ENCODE data around the gene OR5K1.
A peak's percentile ranks its signal among the peaks of the same experiment; 100 is the strongest.

The OR5K1 gene

DNA sequence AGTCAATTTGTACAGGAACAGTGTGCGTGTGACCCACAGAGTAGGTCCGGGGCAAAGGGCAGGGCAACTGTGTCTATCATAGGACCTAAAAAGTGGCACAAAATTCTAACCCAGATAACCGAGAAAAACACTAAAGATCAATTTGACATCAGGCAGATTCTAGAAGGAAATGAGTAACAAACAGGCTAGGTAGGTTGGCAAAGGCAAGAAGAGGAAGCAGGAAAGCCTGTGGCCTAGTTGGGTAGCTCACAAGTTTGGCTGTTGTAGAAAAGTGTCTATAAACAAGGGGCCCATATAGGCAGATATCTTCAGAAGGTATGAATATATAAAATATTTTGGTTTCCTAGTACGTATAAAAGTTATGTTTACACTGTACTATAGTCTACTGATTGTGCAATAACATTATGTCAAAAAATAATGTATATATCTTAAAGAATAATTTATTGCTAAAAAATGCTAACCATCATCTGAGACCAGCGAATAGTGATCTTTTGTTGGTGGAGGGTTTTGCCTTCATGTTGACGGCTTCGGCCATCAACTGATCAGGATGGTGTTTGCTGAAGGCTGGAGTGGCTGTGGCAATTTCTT, 13.3 kb upstream of the OR5K1 start:
- Histone ChIP-seq H3K4me1 (ENCODE audit: control insufficient read depth, low read depth, low read length) (no peaks in the 10 kb centered on the region), H3K4ac (ENCODE audit: low read depth, low read length) (no peak overlapping the region), H4K5ac (ENCODE audit: low read length) (no peak overlapping the region), H4K8ac (ENCODE audit: low read depth, low read length) (no peak overlapping the region), H2AK5ac (ENCODE audit: low read length) (no peak overlapping the region), H3K27ac (ENCODE audit: low read depth, low read length) (no peak overlapping the region), H3K9ac (ENCODE audit: low read length) (no peak overlapping the region), H2BK120ac (ENCODE audit: low read depth, low read length) (no peak overlapping the region), H3K79me2 (ENCODE audit: control insufficient read depth, insufficient read depth, low read length) (no peaks in the 10 kb centered on the region), H3K79me1 (ENCODE audit: low read length) (no peaks in the 10 kb centered on the region), H3K56ac (ENCODE audit: low read length) (no peak overlapping the region), H3K27me3 (ENCODE audit: insufficient read depth, low read length, poor library complexity) (no peaks in the 10 kb centered on the region), H2BK5ac (ENCODE audit: low read length) (no peak overlapping the region), H3K4me3 (ENCODE audit: low read length) (no peak overlapping the region), H2BK15ac (replicated peaks; ENCODE audit: low read depth) (no peak overlapping the region), H3K18ac (ENCODE audit: low read length) (no peak overlapping the region), H3K36me3 (ENCODE audit: control insufficient read depth, insufficient read depth, low read length) (no peaks in the 10 kb centered on the region), H3K23ac (ENCODE audit: low read length) (no peak overlapping the region), H3K4me2 (ENCODE audit: low read length) (no peak overlapping the region)
- no peak for DNase-seq
- no CpG with 5 or more reads among the region's 7 CpGs for WGBS (ENCODE audit: extremely low coverage, insufficient coverage, low lambda C conversion rate)

- Histone ChIP-seq H4K5ac (ENCODE audit: low read length) (no peak overlapping the region), H3K36me3 (ENCODE audit: control insufficient read depth, insufficient read depth, low read length) (no peaks in the 10 kb centered on the region), H3K4me2 (ENCODE audit: low read length) (no peak overlapping the region), H3K27ac (ENCODE audit: low read depth, low read length) (no peak overlapping the region), H3K56ac (ENCODE audit: low read length) (no peak overlapping the region), H3K23ac (ENCODE audit: low read length) (no peak overlapping the region), H3K79me2 (ENCODE audit: control insufficient read depth, insufficient read depth, low read length) (no peaks in the 10 kb centered on the region), H3K4me3 (ENCODE audit: low read length) (no peak overlapping the region), H2BK5ac (ENCODE audit: low read length) (no peak overlapping the region), H3K27me3 (ENCODE audit: insufficient read depth, low read length, poor library complexity) (no peaks in the 10 kb centered on the region), H2AK5ac (ENCODE audit: low read length) (no peak overlapping the region), H4K8ac (ENCODE audit: low read depth, low read length) (no peak overlapping the region), H3K18ac (ENCODE audit: low read length) (no peak overlapping the region), H3K79me1 (ENCODE audit: low read length) (no peaks in the 10 kb centered on the region), H2BK15ac (replicated peaks; ENCODE audit: low read depth) (no peak overlapping the region), H3K4me1 (ENCODE audit: control insufficient read depth, low read depth, low read length) (no peaks in the 10 kb centered on the region), H3K9ac (ENCODE audit: low read length) (no peak overlapping the region), H3K4ac (ENCODE audit: low read depth, low read length) (no peak overlapping the region), H2BK120ac (ENCODE audit: low read depth, low read length) (no peak overlapping the region)
- WGBS (ENCODE audit: extremely low coverage, insufficient coverage, low lambda C conversion rate): no CpG with 5 or more reads among the region's 4 CpGs
- DNase-seq: no peak
These were observed 12.6 kb upstream of the OR5K1 start for GRCh38 chr3:98450372-98450771.

- no peak overlapping the region for H2BK5ac ChIP-seq (ENCODE audit: low read length)
- H3K27ac ChIP-seq (ENCODE audit: low read depth, low read length): no peak overlapping the region
- no peaks in the 10 kb centered on the region for H3K79me2 ChIP-seq (ENCODE audit: control insufficient read depth, insufficient read depth, low read length)
- H4K5ac ChIP-seq (ENCODE audit: low read length): no peak overlapping the region
- no peak overlapping the region for H3K56ac ChIP-seq (ENCODE audit: low read length)
- H3K18ac ChIP-seq (ENCODE audit: low read length): no peak overlapping the region
- no peak overlapping the region for H3K4ac ChIP-seq (ENCODE audit: low read depth, low read length)
- H2AK5ac ChIP-seq (ENCODE audit: low read length): no peak overlapping the region
- no peaks in the 10 kb centered on the region for H3K4me1 ChIP-seq (ENCODE audit: control insufficient read depth, low read depth, low read length)
- no peak overlapping the region for H4K8ac ChIP-seq (ENCODE audit: low read depth, low read length)
- no peaks in the 10 kb centered on the region for H3K79me1 ChIP-seq (ENCODE audit: low read length)
- H3K36me3 ChIP-seq (ENCODE audit: control insufficient read depth, insufficient read depth, low read length): no peaks in the 10 kb centered on the region
- no peaks in the 10 kb centered on the region for H3K27me3 ChIP-seq (ENCODE audit: insufficient read depth, low read length, poor library complexity)
- H3K23ac ChIP-seq (ENCODE audit: low read length): no peak overlapping the region
- H3K9ac ChIP-seq (ENCODE audit: low read length): no peak overlapping the region
- H3K4me2 ChIP-seq (ENCODE audit: low read length): no peak overlapping the region
- no peak overlapping the region for H2BK120ac ChIP-seq (ENCODE audit: low read depth, low read length)
- no peak overlapping the region for H3K4me3 ChIP-seq (ENCODE audit: low read length)
- DNase-seq: no peak
- H2BK15ac ChIP-seq (replicated peaks; ENCODE audit: low read depth): no peak overlapping the region
These were observed 9.2 kb upstream of the OR5K1 start for GRCh38 chr3:98453827-98454226.

DNA sequence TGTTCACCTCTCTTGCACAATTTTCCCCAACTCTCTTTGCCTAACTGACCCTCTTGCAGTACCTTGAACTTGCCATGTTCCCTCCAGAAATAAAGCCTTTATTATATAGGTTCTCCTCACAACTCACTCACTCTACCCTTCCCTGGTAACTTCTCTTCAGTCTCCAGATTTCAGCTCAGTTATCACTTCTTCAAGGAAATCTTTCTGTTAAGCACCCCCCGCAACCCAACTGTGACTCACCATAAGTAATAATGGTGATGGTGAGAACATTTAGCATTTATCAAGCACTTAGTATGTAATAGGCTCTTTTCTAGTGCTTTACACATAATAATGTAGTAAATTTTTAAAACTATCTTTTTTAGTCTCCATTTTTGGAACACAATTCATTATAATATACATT, 8.1 kb upstream of the OR5K1 start:
- Histone ChIP-seq H3K4me2 (ENCODE audit: low read length) (no peak overlapping the region), H3K4ac (ENCODE audit: low read depth, low read length) (no peak overlapping the region), H3K23ac (ENCODE audit: low read length) (no peak overlapping the region), H3K79me2 (ENCODE audit: control insufficient read depth, insufficient read depth, low read length) (no peaks in the 10 kb centered on the region), H3K27me3 (ENCODE audit: insufficient read depth, low read length, poor library complexity) (no peaks in the 10 kb centered on the region), H4K5ac (ENCODE audit: low read length) (no peak overlapping the region), H3K79me1 (ENCODE audit: low read length) (no peaks in the 10 kb centered on the region), H3K4me1 (ENCODE audit: control insufficient read depth, low read depth, low read length) (no peaks in the 10 kb centered on the region), H2BK120ac (ENCODE audit: low read depth, low read length) (no peak overlapping the region), H2AK5ac (ENCODE audit: low read length) (no peak overlapping the region), H4K8ac (ENCODE audit: low read depth, low read length) (no peak overlapping the region), H3K18ac (ENCODE audit: low read length) (no peak overlapping the region), H3K4me3 (ENCODE audit: low read length) (no peak overlapping the region), H3K27ac (ENCODE audit: low read depth, low read length) (no peak overlapping the region), H2BK5ac (ENCODE audit: low read length) (no peak overlapping the region), H3K9ac (ENCODE audit: low read length) (no peak overlapping the region), H2BK15ac (replicated peaks; ENCODE audit: low read depth) (no peak overlapping the region), H3K56ac (ENCODE audit: low read length) (no peak overlapping the region), H3K36me3 (ENCODE audit: control insufficient read depth, insufficient read depth, low read length) (no peaks in the 10 kb centered on the region)
- DNase-seq: no peak
- no CpG with 5 or more reads among the region's 1 CpG for WGBS (ENCODE audit: extremely low coverage, insufficient coverage, low lambda C conversion rate)

GRCh38 chr3:98457543-98457942, 5.5 kb upstream of the OR5K1 start:
- H2BK5ac ChIP-seq (ENCODE audit: low read length): no peak overlapping the region
- H3K4ac ChIP-seq (ENCODE audit: low read depth, low read length): no peak overlapping the region
- H2AK5ac ChIP-seq (ENCODE audit: low read length): no peak overlapping the region
- no peaks in the 10 kb centered on the region for H3K79me1 ChIP-seq (ENCODE audit: low read length)
- no peaks in the 10 kb centered on the region for H3K36me3 ChIP-seq (ENCODE audit: control insufficient read depth, insufficient read depth, low read length)
- H3K27ac ChIP-seq (ENCODE audit: low read depth, low read length): no peak overlapping the region
- no peaks in the 10 kb centered on the region for H3K27me3 ChIP-seq (ENCODE audit: insufficient read depth, low read length, poor library complexity)
- H3K23ac ChIP-seq (ENCODE audit: low read length): no peak overlapping the region
- no peak overlapping the region for H4K8ac ChIP-seq (ENCODE audit: low read depth, low read length)
- DNase-seq: peak; percentile 7
- H3K79me2 ChIP-seq (ENCODE audit: control insufficient read depth, insufficient read depth, low read length): no peaks in the 10 kb centered on the region
- H3K9ac ChIP-seq (ENCODE audit: low read length): no peak overlapping the region
- H3K56ac ChIP-seq (ENCODE audit: low read length): no peak overlapping the region
- no peak overlapping the region for H3K18ac ChIP-seq (ENCODE audit: low read length)
- no CpG with 5 or more reads among the region's 2 CpGs for WGBS (ENCODE audit: extremely low coverage, insufficient coverage, low lambda C conversion rate)
- H2BK120ac ChIP-seq (ENCODE audit: low read depth, low read length): no peak overlapping the region
- no peak overlapping the region for H3K4me2 ChIP-seq (ENCODE audit: low read length)
- H2BK15ac ChIP-seq (replicated peaks; ENCODE audit: low read depth): no peak overlapping the region
- H3K4me1 ChIP-seq (ENCODE audit: control insufficient read depth, low read depth, low read length): no peaks in the 10 kb centered on the region
- H3K4me3 ChIP-seq (ENCODE audit: low read length): no peak overlapping the region
- no peak overlapping the region for H4K5ac ChIP-seq (ENCODE audit: low read length)

GRCh38 chr3:98460220-98460619, 2.8 kb upstream of the OR5K1 start:
- no peak overlapping the region for H3K4me2 ChIP-seq (ENCODE audit: low read length)
- H2BK5ac ChIP-seq (ENCODE audit: low read length): no peak overlapping the region
- H3K4me1 ChIP-seq (ENCODE audit: control insufficient read depth, low read depth, low read length): no peaks in the 10 kb centered on the region
- H3K27ac ChIP-seq (ENCODE audit: low read depth, low read length): no peak overlapping the region
- H3K9ac ChIP-seq (ENCODE audit: low read length): no peak overlapping the region
- H3K79me2 ChIP-seq (ENCODE audit: control insufficient read depth, insufficient read depth, low read length): no peaks in the 10 kb centered on the region
- H3K4ac ChIP-seq (ENCODE audit: low read depth, low read length): no peak overlapping the region
- no peaks in the 10 kb centered on the region for H3K79me1 ChIP-seq (ENCODE audit: low read length)
- no peak overlapping the region for H4K8ac ChIP-seq (ENCODE audit: low read depth, low read length)
- no peak overlapping the region for H2BK15ac ChIP-seq (replicated peaks; ENCODE audit: low read depth)
- no peaks in the 10 kb centered on the region for H3K27me3 ChIP-seq (ENCODE audit: insufficient read depth, low read length, poor library complexity)
- no peak for DNase-seq
- no peak overlapping the region for H3K4me3 ChIP-seq (ENCODE audit: low read length)
- no peak overlapping the region for H3K23ac ChIP-seq (ENCODE audit: low read length)
- no peak overlapping the region for H3K56ac ChIP-seq (ENCODE audit: low read length)
- H2AK5ac ChIP-seq (ENCODE audit: low read length): no peak overlapping the region
- no peak overlapping the region for H2BK120ac ChIP-seq (ENCODE audit: low read depth, low read length)
- H4K5ac ChIP-seq (ENCODE audit: low read length): no peak overlapping the region
- no peaks in the 10 kb centered on the region for H3K36me3 ChIP-seq (ENCODE audit: control insufficient read depth, insufficient read depth, low read length)
- no peak overlapping the region for H3K18ac ChIP-seq (ENCODE audit: low read length)
